HG03025 (cell line): ENCODE results near the gene GPR158.
"Not testable (repeated sequence)": the region's sequence is repeated elsewhere in the genome, so short reads cannot be mapped to it uniquely, and the experiment has no call there.

Experiments used
- ATAC-seq: cut with Tn5 transposase; IDR thresholded peaks from one replicate; pipeline ENCODE4 v1.9.1; 2021; ENCODE audit warnings: mild to moderate bottlenecking, moderate library complexity; ENCODE audit not compliant: unreplicated experiment, low FRiP score

GPR158 gene

DNA sequence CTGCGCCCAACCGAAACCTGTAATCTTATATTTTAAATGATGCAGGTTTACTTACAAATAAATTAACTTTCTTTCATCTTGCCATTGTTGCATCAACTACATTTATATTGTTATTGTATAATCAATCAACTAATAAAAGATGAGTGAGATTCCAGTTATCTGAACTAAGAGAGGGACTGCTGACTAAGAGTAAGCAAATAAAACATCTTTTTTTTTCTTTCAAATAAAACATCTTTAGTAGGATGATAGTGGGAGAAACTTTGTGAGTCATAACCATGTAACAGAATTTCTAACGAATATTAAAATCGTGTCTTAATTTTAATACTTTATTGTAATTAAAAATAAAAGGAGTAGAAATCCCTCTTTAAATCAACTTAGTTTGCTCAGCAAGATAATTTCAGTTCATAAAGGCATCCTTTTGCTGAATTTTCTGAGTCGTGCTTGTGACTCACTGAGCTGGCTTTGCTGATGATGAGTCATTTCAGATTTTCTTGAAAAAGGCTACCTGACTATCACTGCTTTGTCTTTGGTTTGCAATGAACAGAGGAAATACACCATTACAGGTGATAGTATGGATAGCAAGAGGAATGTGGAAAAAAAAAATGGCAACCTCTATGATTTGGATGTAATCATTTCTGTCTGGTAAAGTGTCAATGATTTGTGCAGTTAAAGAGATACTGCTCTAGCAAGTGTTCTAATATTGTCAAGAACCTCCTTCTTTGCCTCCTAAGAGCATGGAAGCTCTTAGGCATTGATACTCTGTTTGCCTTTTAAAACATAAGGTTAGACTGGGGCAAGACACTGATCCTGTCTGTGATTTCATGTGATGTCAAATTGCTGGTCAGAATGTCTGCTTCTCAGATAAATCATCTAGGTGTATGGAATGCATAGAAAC lies 119.5 kb downstream of the GPR158 start:
- no peak for ATAC-seq

DNA sequence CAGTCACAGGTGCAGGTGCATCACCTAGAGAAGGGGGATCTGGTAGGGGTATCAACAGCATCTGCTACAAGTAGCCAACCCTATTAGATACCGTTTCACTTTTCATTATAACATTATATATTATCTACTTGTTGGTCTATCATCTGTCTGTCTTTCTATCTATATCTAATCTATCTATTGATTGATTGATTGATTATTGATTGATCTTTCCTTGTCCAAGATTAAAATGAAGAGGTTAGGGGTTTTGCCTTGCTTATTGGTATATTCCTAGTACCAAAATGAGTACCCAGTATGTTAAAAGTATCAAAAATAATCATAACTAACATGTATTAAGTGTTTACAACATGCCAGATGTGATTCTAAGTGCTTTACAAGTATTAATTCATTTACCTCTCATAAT lies 121.5 kb downstream of the GPR158 start:
- ATAC-seq, result no peak

DNA sequence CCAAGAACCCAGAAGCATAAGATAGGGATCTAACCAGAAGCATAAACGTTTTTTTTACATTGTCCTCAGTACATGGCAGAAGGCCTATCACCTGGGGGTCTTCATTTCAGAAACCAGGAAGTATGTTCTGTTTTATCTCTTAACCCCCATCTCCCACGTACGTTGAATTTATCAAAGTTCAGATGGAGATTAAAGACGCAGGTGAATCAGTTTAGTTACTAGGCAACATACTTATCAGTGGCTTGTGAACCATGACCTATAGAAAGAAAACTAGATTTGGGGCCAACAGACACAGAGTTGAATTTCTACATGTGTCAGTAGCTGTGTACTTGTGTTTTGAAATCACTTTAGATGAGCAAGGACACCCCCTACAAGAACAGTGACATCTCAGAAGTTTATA lies 122.7 kb downstream of the GPR158 start:
- ATAC-seq, result no peak

DNA sequence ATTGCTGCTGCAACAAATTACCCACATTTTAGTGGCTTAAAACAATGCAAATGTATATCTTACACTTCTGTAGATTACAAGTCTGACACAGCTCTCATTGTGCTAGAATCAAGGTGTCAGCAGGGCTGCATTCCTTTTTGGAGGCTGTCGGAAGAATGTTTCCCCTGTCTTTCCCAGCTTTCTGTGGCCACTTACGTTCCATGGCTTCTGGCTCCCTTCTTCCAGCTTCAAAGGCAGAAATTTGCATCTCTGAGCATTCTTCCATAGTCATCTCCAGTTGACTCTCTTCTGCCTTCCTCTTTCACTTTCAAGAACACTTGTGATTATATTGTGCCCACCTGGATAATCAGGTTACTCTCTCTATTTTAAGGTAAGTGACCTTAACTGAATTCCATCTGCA lies 125.3 kb downstream of the GPR158 start:
- ATAC-seq, result no peak

DNA sequence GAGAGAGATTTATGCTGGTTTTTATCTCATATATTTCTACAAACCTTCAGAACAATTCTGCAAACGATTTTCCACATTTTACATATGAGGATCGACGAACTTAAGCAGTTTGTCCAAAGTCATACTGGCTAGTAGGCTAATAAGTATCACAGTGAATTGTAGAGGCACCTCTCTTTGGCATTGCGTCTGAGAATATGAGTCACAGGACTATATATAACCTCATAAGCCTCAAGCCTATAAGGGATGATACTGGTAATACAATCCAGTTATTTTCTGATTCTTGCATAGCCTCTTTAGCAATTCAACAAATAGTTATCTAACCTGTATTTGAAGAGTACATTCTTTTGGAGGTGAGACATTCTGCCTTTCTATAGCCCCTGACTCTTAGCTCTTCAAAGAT lies 129.8 kb downstream of the GPR158 start:
- ATAC-seq, result no peak

DNA sequence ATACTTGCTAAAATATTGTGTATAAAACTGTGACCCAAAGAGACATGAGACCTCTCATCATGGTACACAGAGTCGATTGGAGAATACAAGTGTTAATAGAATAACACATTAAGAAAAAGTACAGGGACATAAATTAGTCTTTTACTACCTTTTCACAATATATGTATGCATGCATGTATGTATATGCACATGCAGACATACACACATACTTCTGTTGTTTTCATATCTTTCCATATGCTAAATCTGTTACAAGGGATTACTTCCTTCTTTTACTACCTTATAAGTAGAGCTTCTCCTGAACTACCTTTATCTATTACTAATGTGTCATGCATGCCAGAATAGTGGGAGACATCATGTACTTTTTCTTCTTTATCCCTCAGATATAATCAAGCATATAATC lies 131.6 kb downstream of the GPR158 start:
- ATAC-seq, result no peak

DNA sequence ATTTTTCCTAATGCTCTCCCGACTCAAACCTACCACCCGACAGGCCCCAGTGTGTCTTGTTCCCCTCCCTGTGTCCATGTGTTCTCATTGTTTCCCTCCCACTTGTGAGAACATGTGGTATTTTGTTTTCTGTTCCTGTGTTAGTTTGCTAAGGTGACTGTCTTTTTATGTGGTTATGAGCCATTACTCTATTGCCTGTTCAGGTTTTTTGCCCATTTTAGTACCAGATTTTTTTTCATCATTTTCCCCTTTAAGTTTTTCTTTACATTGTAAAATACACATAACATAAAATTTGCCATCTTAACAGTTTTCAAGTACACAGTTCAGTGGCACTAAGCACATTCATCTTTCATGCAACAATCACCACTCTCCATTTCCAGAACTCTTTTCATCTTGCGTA lies 133.5 kb downstream of the GPR158 start:
- no peak for ATAC-seq

DNA sequence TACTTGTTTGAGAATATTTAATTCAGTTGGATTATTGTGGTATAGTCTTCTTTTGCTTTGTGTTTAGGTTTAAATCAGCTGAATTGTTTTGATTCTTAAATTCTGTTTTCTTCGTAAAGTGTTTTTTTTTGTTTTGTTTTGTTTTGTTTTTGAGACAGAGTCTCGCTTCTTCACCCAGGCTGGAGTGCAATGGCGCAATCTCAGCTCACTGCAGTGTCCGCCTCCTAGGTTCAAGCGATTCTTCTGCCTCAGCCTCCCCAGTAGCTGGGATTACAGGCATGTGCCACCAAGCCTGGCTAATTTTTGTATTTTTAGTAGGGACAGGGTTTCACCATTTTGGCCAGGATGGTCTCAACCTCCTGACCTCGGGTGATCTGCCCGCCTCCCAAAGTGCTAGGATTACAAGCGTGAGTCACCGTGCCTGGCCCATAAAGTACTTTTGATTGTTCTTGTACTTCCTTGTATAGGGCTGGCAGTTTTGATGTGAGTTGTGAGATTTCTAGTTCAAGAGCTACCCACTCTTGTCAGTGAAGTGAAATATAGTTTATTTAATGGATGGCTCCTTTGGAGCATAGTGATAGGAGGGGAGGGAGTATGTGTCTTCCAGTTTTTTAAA lies 142.9 kb downstream of the GPR158 start:
- not testable (repeated sequence) for ATAC-seq

DNA sequence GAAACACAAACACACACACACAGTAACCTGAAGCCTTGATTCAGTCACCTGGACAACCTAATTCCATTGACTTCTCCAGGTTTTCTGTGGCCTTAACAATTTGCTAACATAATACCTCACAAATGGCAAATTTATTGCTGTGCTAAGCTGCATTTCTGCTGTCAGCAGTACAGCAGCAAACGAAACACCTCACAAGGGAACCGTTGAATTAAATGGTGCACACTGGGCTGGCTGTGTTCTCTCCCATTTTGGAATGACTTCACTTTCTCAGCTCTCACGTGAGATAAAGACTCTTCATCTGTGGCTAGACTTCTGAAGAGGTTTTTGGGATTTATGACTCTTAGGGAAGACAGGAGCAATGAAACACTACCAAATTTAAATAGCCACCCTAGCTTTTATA lies 152.5 kb downstream of the GPR158 start:
- ATAC-seq, result no peak

DNA sequence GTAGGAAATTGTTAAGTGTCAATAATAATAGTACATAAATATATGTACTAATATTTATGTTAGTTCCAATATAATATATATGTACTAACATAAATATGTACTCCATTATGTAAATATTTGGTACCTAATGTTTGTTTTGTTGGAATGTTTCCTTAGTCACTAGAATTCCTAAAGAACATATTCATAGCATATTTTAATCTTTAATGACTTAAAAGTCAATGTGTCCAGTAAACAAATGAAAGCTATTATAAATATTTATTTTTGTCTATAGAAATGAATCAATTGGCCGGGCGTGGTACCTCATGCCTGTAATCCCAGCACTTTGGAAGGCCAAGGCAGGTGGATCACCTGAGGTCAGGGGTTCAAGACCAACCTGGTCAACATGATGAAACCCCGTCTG lies 153.6 kb downstream of the GPR158 start:
- no peak for ATAC-seq

DNA sequence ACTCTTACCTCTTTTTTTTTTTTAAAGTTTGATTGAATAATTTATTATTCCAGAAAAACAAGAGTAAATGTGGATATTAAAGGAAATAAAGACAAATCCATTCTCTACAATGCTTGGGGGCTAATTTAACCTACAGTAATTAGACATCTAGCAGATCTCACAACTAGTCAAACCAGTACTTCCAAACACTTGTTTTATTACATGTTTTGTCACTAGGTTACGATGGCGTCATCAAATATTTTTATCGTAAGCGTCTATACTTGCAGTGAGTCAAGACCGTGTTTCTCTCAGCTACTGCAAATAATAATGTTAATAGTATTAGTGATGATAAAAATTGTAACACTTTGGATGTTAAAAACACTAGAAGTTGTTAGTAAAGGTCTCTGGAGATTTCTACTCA lies 154.8 kb downstream of the GPR158 start:
- not testable (repeated sequence) for ATAC-seq

DNA sequence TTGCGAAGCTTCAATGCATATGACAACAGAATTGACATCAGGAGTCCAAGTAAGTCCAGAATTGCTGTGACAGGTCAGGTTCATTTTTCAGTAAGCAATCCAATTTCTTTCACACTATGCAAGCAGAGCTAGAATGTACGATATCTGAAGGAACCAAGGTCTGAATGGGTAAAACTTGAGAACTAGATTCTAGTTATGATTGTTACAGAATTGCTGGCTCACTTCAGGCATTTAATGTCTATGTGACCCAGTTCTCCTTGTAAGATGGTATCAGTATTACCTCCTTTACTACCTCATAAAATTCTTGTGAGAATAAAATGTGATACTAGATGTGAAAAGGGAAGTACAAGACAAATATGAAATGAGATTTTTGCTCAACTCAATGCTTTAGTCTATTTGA lies 159.6 kb downstream of the GPR158 start:
- ATAC-seq, result no peak

DNA sequence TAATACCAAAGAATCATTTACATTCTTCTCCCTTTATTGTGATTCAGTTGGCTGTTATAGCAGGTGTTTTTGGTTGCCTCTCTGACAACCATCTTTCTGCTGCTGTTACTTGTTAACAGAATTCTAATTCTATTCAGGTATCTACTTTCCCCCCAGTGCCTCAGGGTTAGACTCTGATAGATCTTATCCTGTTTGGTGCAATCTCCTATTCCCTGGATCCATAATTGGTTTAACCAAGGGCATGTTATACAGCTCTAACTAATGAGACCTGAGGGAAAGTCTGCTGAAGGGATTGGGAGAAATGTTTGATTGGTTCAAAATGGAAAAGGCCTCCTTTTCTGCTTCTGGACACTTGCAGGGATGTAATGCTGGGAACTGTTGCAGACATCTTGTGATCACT lies 161.5 kb downstream of the GPR158 start:
- no peak for ATAC-seq

DNA sequence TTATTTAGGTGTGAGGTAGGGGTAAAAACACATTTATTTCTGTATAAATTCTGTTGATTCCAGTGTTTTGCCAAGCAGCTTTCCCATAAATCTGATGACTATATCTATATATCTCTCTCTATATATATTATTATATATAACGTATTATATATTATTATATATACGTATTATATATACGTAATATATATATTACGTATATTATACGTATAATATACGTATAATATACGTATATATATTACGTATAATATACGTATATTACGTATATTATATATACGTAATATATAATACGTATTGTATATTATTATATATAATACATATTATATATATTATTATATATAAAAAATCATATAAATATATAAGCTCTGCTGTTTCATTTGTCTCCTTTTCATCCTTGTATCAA lies 163.5 kb downstream of the GPR158 start:
- no peak for ATAC-seq

DNA sequence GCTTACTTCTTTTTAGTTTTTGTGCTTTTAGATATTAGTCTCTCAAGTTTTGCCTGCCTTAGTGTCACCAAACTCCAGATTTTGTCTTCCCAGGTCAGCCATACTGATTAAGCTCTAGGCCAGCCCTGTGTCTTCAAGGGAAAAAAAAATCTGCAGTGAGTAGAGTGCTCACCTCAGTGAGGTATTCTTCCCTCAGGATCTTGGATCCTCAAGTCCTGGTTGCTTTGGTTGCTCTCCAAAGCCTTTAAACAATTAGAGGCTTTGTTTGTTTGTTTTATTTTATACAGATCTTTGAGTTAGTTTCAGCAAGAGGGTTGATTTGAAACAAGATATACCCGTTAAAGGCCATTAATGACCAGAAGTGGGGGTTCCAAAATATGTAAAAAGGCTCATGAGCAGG lies 165.2 kb downstream of the GPR158 start:
- ATAC-seq, result no peak

DNA sequence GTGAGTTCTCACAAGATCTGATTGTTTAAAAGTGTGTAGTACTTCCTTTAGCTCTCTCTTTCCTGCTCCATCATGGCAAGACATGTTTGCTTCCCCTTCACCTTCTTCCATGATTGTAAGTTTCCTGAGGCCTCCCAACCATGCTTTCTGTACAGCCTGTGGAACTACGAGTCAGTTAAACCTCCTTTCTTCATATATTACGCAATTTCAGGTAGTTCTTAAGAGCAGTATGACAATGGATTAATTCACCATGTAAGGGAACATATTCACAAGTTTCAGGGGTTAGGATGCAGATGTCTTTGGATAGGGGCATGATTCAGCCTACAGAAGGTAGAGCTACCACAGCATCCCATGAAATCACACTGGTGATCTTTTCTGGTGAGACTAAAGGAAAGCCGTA lies 174.7 kb downstream of the GPR158 start:
- no peak for ATAC-seq

DNA sequence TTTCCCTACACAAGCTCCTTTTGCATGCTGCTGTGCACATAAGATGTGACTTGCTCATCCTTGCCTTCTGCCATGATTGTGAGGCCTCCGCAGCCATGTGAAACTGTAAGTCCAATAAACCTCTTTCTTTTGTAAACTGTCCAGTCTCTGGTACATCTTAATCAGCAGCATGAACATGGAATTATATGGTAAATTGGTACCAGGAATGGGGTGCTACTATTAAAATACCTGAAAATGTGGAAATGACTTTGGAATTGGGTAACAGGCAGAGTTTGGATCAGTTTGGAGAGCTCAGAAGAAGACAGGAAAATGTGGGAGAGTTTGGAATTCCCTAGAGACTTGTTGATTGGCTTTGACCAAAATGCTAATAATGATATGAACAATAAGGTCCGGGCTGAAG lies 181.8 kb downstream of the GPR158 start:
- no peak for ATAC-seq

DNA sequence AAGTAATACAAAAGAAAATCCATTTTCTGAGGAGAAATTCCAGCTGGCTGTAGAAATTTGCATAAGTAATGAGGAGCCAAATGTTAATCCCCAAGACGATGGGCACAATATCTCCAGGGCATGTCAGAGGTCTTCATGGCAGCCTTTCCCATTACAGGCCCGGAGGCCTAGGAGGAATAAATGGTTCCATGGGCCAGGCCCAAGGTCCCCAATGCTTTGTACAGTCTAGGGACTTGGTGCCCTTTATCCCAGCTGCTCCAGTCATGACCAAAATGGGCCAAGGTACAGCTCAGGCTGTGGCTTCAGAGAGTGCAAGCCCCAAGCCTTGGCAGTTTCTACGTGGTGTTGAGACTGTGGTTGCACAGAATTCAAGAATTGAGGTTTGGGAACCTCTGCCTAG lies 182.5 kb downstream of the GPR158 start:
- no peak for ATAC-seq

DNA sequence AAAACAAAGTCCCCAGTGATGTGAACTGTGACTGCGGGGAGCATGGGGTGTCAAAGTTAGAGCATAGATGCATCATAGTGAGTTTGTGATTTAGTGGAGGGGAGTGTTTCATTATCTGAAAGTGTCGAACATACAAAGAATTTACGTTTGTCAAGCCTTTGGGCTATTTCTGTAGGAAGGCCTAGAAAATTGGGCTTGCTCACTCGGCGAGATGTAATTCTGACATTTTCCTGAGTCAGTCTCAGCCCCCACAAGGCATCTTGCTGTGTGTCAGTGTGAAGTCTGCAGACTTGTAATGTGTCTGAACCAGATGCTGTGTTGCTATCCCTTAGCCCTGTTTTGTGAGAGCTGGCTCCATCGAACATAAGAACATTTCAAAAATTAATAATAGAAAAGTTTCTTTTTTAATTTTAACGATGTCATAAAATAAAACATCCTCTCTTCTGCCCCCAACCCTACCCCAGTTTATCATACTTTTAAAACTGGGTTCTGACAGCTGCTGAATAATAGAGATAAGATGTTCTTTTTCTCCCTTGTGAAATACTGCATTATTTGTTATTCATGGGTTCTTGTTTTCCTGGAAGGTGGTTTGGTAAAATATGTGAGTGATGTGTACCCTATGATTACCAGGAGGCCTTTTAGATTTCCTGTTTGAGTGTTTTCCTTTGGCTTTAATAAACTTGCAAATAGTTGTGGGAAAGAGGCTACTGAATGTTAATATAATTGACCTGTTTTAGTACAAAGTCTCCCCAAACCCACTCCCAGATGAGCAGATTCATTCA lies 207.4 kb downstream of the GPR158 start:
- ATAC-seq, result no peak

DNA sequence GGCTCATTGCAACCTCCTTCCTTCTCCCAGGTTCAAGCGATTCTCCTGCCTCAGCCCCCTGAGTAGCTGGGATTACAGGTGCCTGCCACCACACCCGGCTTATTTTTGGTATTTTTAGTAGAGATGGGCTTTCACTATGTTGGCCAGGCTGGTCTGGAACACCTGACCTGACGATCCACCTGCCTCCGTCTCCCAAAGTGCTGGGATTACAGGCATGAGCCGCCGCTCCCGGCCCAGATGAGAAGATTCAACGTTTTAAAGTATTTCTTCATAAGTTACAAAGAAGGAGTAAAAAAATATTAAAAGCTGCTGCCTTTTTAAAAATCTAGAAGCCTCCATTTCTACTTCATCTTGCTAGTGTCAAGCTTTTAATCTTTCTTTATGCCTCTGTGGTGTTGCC lies 208.1 kb downstream of the GPR158 start:
- ATAC-seq, result not testable (repeated sequence)

DNA sequence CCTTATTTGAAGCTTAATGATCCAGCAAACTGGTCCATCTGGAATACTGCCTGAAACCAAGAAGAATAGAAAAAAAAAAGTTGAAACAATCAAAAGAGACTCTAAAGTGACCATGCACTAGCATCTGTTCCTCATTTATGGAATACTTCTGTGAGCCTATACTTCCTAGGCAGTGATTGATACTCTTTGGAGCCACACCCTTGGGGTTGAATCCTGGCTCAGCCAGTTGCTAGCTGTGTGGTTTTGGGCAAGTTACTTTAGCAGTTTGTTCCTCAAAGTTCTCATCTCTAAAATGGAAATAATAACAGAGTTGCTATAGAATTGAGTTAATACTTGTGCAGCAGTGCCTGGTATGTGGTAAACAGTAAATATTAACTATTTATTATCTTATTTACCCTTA lies 208.9 kb downstream of the GPR158 start:
- ATAC-seq, result no peak
